Mucosa of descending colon (tissue), 3 donors: Measurements from ENCODE around the gene WDR35. TPM values are rescaled to one million over a fixed set of nuclear protein-coding genes. Genes with fewer than 3 reads are reported as not detected.

Experiments used
- ATAC-seq: fragments of 200-7000 bp; cut with Tn5 transposase; one replicate; pipeline ENCODE4 v1.9.1; 2020; ENCODE audit warnings: mild to moderate bottlenecking, moderate library complexity
- DNase-seq, 3 donors: peaks; one replicate each; pipeline ENCODE4 v3.0.0-alpha.2; 2020
- H3K36me3 ChIP-seq: fragments of 200-600 bp; one replicate; pipeline ENCODE4 v1.8.0; 2021; ENCODE audit warnings: low read depth, mild to moderate bottlenecking
- H3K4me1 ChIP-seq: fragments of 200-600 bp; one replicate; pipeline ENCODE4 v1.8.0; 2021; ENCODE audit warnings: low read depth, mild to moderate bottlenecking
- H3K4me3 ChIP-seq: fragments of 200-600 bp; one replicate; pipeline ENCODE4 v1.8.0; 2021; ENCODE audit warnings: mild to moderate bottlenecking
- H3K9me3 ChIP-seq: fragments of 200-600 bp; one replicate; pipeline ENCODE4 v1.8.0; 2021; ENCODE audit warnings: mild to moderate bottlenecking
- CTCF ChIP-seq: fragments of 200-600 bp; IDR thresholded peaks from one replicate; pipeline ENCODE4 v1.8.0; 2022; ENCODE audit warnings: antibody characterized with exemption, mild to moderate bottlenecking
- intact Hi-C, 2 donors: fragments of 100-400 bp; cut with DNase I in 1 of 2; cut with micrococcal nuclease in 1 of 2; formaldehyde crosslinking; loops; one replicate each; pipeline versions ENCODE4 v1.11.0 to v1.11.1; 2022; cut with DNase I, micrococcal nuclease
- total RNA-seq, 3 donors: library from RNA; stranded (reverse); fragmentation: NEBNext Ultra II Directional in 2 of 3; extraction: Animal tissue kit (Norgen Biotek cat#: 25700) in 2 of 3; gene quantifications; one replicate each; pipeline versions ENCODE4 v1.2.1 to v1.2.4, GENCODE V29; 2021 to 2023
- donor health status: DM: no; HTN: no; CAD: no; lungs with moderate emphysema.
- donor health status: DM: no; HTN: no; CAD: no.
- donor health status: DM: no; HTN: yes; CAD: no.

The WDR35 gene
- total RNA-seq, 3 donors from 2014 or later = 1.9 to 8.8 (median 2.7) TPM

DNA sequence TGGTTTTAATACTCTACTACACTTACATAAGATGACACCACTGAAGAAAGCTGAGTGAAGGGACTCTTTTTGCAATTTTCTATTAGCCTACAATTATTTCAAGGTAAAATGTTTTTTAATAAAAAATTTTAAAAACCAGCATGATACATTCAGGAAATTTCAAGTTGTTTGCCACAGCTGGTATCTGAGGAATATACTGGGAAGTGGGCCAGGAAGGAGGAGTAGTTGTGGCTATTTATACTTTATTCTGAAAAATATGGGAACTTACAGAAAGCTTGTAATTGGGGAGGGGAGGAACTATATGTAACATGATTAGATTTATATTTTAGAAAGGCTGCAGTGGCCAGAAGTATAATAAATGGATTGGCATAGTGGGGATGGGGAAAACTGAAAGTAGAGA lies 40.8 kb downstream of the WDR35 start:
- ATAC-seq = no peak
- intact Hi-C loops = no loop called here
- TF ChIP-seq CTCF = no peak

DNA sequence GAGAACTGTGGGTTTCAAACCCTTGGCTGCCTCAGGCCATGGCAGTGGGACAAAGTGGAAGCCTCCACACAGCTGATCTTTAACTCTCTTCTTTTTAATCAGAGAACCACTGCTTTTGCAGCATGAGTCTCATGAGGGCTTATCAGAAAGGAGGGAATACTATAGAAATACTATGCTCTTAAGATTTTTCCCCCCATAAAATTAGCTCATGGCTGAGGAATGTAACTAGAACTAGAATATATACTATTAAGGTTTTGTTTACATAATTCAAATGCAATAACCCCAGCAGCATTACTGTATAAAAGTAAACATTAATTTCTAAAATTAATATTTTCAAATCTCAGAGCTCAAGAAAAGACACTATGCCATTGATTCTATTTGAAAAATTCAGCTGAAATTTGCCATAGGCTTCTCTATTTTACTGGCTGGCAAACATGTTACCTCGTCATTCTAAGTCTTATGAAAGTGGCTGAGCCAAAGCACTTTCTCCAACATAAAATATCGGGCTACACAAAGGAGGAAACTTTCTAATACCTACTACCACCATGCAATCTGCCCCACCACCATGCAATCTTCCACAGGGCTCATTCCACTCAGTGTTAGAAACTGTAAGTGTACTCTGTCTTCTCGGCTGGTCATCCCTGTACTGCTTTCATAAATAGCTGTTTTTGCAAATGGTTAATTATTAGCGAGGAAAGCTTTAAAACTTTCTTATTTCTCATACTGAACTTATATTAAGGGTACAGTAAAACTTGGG lies 42.5 kb downstream of the WDR35 start:
- no peak for TF ChIP-seq CTCF
- Histone ChIP-seq H3K4me1 (no peaks in the 10 kb centered on the region), H3K9me3 (no peaks in the 10 kb centered on the region), H3K36me3 (no peaks in the 10 kb centered on the region), H3K4me3 (no peak overlapping the region)
- no peak for DNase-seq
- ATAC-seq = no peak
- intact Hi-C loops = no loop called here

More for the DNA sequence above, 40.8 kb downstream of the WDR35 start:
- no peak overlapping the region for H3K4me3 ChIP-seq
- H3K9me3 ChIP-seq = no peaks in the 10 kb centered on the region
- H3K36me3 ChIP-seq = no peaks in the 10 kb centered on the region
- no peak for DNase-seq
- no peaks in the 10 kb centered on the region for H3K4me1 ChIP-seq

DNA sequence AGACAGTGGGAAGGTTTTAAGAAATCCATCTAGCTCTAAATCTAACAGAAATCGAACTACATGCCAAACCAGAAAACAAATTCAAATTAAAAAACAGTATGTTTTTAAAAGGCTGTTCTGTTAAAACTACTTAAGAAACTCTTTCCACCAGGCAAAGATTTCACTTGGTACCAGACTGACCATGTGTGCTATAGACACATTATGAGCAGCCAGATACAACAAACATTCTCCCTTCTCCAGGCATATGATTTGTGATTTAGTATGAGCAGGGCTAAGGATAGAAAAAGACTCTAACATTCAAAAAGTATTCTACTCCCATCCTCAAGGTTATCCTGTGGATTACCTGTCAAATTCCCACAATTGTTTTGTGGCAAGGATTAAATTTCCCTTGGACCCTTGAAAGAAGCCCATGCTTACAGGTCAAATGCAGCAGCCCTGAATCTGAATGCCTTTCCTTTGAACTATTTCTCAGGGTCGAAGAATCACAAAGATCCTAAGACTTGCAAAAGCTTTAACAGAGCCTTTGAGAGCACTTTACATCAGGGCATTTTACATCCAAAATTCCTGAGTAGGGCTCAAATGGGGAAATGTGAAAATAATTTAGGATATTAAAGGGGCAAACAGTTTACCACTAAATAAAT lies 45.6 kb downstream of the WDR35 start:
- DNase-seq (no peak), ATAC-seq (no peak)
- TF ChIP-seq CTCF = no peak
- H3K4me3 ChIP-seq = no peak overlapping the region
- intact Hi-C loops = no loop called here
- H3K4me1 ChIP-seq = no peaks in the 10 kb centered on the region
- H3K9me3 ChIP-seq = no peaks in the 10 kb centered on the region
- H3K36me3 ChIP-seq = no peaks in the 10 kb centered on the region

DNA sequence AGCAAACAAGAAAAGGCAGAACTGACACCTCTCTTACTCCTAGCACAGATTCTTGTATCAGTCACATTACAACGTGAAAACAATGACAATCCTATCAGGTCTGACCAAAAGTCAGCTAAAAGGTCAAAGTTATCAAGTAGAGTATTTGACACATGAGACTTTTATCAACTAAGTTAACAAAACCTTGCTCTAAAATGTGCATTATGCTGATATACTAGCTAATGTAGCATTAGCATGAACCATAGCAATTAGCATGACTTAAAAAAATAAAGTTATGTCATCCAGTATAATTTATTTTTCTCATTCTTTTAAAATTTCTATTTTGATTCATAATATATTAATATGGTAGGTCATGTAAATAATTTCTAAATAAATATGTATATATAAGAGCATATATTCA lies 46.7 kb downstream of the WDR35 start:
- no peak overlapping the region for H3K4me3 ChIP-seq
- H3K36me3 ChIP-seq = no peaks in the 10 kb centered on the region
- H3K9me3 ChIP-seq = no peaks in the 10 kb centered on the region
- no peak for TF ChIP-seq CTCF
- H3K4me1 ChIP-seq = no peaks in the 10 kb centered on the region
- DNase-seq (no peak), ATAC-seq (no peak)
- intact Hi-C loops = no loop called here

DNA sequence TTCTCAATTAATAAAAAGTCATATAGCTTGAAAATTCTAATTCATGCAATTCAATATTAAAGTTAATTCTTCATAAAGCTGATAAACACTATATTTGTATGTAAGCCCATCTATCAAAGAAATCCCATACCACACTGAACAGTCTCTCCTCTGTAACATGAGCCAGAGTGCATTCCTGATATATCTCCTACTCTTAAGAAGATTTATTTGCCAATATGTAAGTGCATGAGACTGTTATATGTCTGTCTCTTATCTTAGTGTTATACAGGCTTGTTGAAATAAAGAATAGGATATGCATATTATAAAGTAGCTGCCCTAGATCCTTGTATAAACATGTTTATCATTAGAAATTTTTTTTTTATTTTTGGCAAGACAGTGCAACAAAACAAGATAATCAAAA lies 47.7 kb downstream of the WDR35 start:
- intact Hi-C loops = no loop called here

More for the DNA sequence above, 47.7 kb downstream of the WDR35 start:
- Histone ChIP-seq H3K4me3 (no peak overlapping the region), H3K9me3 (no peaks in the 10 kb centered on the region), H3K4me1 (no peaks in the 10 kb centered on the region), H3K36me3 (no peaks in the 10 kb centered on the region)
- DNase-seq (no peak), ATAC-seq (no peak)
- no peak for TF ChIP-seq CTCF
